Omental fat pad (tissue), 4 donors: ENCODE data around the gene NHSL1. TPM values are rescaled to one million over a fixed set of nuclear protein-coding genes. Genes with fewer than 3 reads are reported as not detected.

ENCODE experiments used
- ATAC-seq: fragments of 150-250 bp; one replicate; pipeline ENCODE4 v1.9.1; 2016; ENCODE audit warnings: mild to moderate bottlenecking, moderate library complexity; ENCODE audit not compliant: low FRiP score
- DNase-seq: peaks from one replicate; pipeline ENCODE4 v3.0.0-alpha.2; 2019; ENCODE audit warnings: low spot score
- total RNA-seq, 4 donors: library from RNA; depleted of rRNA; stranded (reverse); fragments of >200 nt; gene quantifications; one replicate each; pipeline ENCODE4 v1.1.0, GENCODE V29; 2016
- TF ChIP-seq, protein P1 (sequence below), 3 donors: fragments of 450-650 bp; IDR thresholded peaks; one replicate each; pipeline ENCODE4 v1.5.1; 2016 to 2017; ENCODE audit warnings: antibody characterized with exemption in 3 of 3, mild to moderate bottlenecking in 3 of 3, moderate library complexity in 2 of 3

The NHSL1 gene
- total RNA-seq, 4 donors from 2014 or later = 15.9 to 23.2 (median 18.4) TPM

- DNase-seq = no peak
- TF ChIP-seq, protein P1, sequence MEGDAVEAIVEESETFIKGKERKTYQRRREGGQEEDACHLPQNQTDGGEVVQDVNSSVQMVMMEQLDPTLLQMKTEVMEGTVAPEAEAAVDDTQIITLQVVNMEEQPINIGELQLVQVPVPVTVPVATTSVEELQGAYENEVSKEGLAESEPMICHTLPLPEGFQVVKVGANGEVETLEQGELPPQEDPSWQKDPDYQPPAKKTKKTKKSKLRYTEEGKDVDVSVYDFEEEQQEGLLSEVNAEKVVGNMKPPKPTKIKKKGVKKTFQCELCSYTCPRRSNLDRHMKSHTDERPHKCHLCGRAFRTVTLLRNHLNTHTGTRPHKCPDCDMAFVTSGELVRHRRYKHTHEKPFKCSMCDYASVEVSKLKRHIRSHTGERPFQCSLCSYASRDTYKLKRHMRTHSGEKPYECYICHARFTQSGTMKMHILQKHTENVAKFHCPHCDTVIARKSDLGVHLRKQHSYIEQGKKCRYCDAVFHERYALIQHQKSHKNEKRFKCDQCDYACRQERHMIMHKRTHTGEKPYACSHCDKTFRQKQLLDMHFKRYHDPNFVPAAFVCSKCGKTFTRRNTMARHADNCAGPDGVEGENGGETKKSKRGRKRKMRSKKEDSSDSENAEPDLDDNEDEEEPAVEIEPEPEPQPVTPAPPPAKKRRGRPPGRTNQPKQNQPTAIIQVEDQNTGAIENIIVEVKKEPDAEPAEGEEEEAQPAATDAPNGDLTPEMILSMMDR (IDR thresholded peaks at IDR 0.05) = no peak
- no peak for ATAC-seq
These were observed 76.4 kb downstream of the NHSL1 start for GRCh38 chr6:138422861-138423260.

- DNase-seq = no peak
- ATAC-seq = no peak
- TF ChIP-seq, protein P1 (IDR thresholded peaks at IDR 0.05) = no peak
These were observed 77.7 kb downstream of the NHSL1 start for GRCh38 chr6:138421608-138422007.

- DNase-seq (no peak), ATAC-seq (no peak)
- TF ChIP-seq, protein P1 (IDR thresholded peaks at IDR 0.05) = no peak
These were observed 78.2 kb downstream of the NHSL1 start for GRCh38 chr6:138421089-138421488.

- ATAC-seq (no peak), DNase-seq (no peak)
- TF ChIP-seq, protein P1 (IDR thresholded peaks at IDR 0.05) = no peak
These were observed 78.9 kb downstream of the NHSL1 start for GRCh38 chr6:138420356-138420755.

DNA sequence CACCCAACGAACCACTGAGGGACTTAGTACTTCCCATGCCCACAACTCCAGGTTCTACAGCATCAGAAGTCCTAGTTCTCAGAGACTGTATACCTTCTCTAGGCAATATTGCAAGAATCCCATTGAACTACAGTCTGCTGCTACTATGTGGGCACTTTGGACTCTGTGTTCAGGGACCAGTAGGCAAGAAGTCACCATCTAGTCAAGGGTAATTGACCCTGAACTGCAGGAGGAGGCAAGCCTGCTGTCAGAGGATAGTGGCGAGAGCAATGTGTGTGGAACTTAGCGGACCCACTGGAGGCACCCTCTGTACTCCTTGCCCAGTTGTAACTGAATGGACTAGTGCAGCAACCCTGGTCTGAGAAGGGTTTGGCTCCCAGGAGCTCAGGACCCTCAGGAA, 79.5 kb downstream of the NHSL1 start:
- TF ChIP-seq, protein P1 (IDR thresholded peaks at IDR 0.05) = no peak
- ATAC-seq = no peak
- DNase-seq = no peak

DNA sequence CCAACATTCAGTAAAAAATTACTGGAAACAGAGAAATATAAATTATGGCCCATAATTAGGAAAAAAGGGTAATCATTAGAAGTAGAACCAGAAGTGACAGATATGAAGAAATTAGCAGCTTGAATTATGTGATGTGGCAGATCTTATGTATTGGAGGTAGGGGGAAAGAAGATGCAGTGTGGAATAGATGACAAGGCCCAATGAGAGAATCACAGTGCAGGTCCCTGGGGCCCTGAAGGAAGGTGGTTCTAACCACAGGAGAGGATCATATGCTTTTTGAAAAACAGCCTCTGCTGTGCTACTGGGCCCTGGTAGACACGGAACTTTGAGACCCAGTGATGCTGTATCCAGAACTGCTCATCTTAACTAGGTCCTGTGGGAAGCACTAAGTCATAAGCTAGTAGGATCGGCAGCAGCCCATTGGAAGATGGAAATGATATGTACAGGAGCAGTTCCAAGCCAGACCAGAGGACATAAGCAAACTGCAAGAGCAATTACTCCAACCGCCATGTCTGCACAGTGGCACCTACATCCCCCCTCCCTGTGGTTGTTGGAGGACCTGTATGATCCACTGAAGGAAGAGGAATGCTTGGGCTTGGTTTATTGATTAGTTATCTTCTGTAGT, 81.1 kb downstream of the NHSL1 start:
- ATAC-seq (no peak), DNase-seq (no peak)
- TF ChIP-seq, protein P1 (IDR thresholded peaks at IDR 0.05) = no peak

- TF ChIP-seq, protein P1 (IDR thresholded peaks at IDR 0.05) = no peak
- ATAC-seq = no peak
- DNase-seq = no peak
These were observed 81.7 kb downstream of the NHSL1 start for GRCh38 chr6:138417493-138418117.
